Bronchial epithelial cell (primary cell): Measurements from ENCODE around the gene MYH7. TPM values are rescaled to one million over a fixed set of nuclear protein-coding genes. Genes with fewer than 3 reads are reported as not detected.
A peak's percentile ranks its signal among the peaks of the same experiment; 100 is the strongest.

Experiments used
- DNase-seq: peaks from one replicate; pipeline ENCODE4 v3.0.0-alpha.2; 2010; ENCODE audit warnings: low read depth
- FAIRE-seq: peaks from 2 replicates; lab custom pipeline; 2011; peaks lifted over from hg19 to GRCh38; lab: Jason Lieb, UNC
- H3K27me3 ChIP-seq: 2 replicates; pipeline ENCODE4 v1.5.1; 2011; ENCODE audit warnings: low read length; ENCODE audit not compliant: control insufficient read depth, insufficient read depth
- H3K36me3 ChIP-seq: 2 replicates; pipeline ENCODE4 v1.5.1; 2011; ENCODE audit warnings: low read length; ENCODE audit not compliant: control insufficient read depth, insufficient read depth
- H3K4me3 ChIP-seq: 2 replicates; pipeline ENCODE4 v1.5.1; 2011; ENCODE audit warnings: mild to moderate bottlenecking, low read depth, low read length, control low read depth
- CTCF ChIP-seq: IDR thresholded peaks from 2 replicates; pipeline ENCODE4 v1.5.1; 2011; ENCODE audit warnings: mild to moderate bottlenecking, moderate library complexity, low read length, control low read depth, inconsistent platforms; ENCODE audit not compliant: insufficient read depth, severe bottlenecking
- total RNA-seq: library from RNA; depleted of rRNA; stranded (reverse); fragments of >200 nt; gene quantifications from 2 replicates; pipeline ENCODE4 v1.2.1, GENCODE V29; 2014

MYH7 gene
- total RNA-seq, 1 donor from 2014 or later = not detected

GRCh38 chr14:23434488-23435222 is 805 bp downstream of the MYH7 start:
- DNase-seq (peak; percentile 4), FAIRE-seq (peak; percentile 66)
- Histone ChIP-seq H3K27me3 (peaks cover 2% of the 10 kb centered on the region), H3K36me3 (no peaks in the 10 kb centered on the region), H3K4me3 (no peak overlapping the region)
- no peak for TF ChIP-seq CTCF

GRCh38 chr14:23433457-23433856 is 2.0 kb downstream of the MYH7 start:
- Histone ChIP-seq H3K4me3 (no peak overlapping the region), H3K36me3 (no peaks in the 10 kb centered on the region), H3K27me3 (peaks cover 2% of the 10 kb centered on the region)
- DNase-seq = no peak
- TF ChIP-seq CTCF = no peak
- FAIRE-seq = no peak

GRCh38 chr14:23432946-23433345 is 2.5 kb downstream of the MYH7 start:
- Histone ChIP-seq H3K27me3 (peaks cover 2% of the 10 kb centered on the region), H3K36me3 (no peaks in the 10 kb centered on the region), H3K4me3 (no peak overlapping the region)
- DNase-seq (no peak), FAIRE-seq (no peak)
- no peak for TF ChIP-seq CTCF

- DNase-seq (no peak), FAIRE-seq (no peak)
- TF ChIP-seq CTCF = no peak
- no peaks in the 10 kb centered on the region for H3K36me3 ChIP-seq
- no peak overlapping the region for H3K4me3 ChIP-seq
- peaks cover 2% of the 10 kb centered on the region for H3K27me3 ChIP-seq
Measured at GRCh38 chr14:23432102-23432925, 3.1 kb downstream of the MYH7 start.

GRCh38 chr14:23431486-23431885 is 4.0 kb downstream of the MYH7 start:
- no peak for TF ChIP-seq CTCF
- FAIRE-seq = no peak
- H3K36me3 ChIP-seq = no peaks in the 10 kb centered on the region
- DNase-seq = no peak
- peaks cover 2% of the 10 kb centered on the region for H3K27me3 ChIP-seq
- no peak overlapping the region for H3K4me3 ChIP-seq
